Measurements from ENCODE around the gene TRAF3.

DNA sequence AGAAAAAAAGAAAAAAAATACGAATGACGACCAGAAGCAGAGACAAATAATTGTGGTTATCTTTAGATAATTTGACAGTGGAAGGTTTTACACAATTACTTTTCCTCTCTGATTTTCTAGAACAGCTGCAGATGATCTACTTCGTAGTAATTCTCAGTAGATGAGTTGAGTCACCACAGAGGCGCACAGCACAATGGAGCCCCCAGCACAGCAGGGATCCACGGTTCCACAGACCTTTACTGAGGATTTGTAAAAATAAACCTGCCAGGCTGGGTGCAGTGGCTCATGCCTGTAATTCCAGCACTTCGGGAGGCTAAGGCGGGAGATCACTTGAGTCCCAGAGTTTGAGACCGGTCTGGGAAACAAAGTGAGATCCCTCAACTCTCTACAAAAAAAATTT is 174.6 kb downstream of the TRAF3 start:
- TF ChIP-seq EZH2 (IDR thresholded peaks at IDR 0.05; ENCODE audit: borderline replicate concordance, low read length): no peak
- TF ChIP-seq, protein P1, sequence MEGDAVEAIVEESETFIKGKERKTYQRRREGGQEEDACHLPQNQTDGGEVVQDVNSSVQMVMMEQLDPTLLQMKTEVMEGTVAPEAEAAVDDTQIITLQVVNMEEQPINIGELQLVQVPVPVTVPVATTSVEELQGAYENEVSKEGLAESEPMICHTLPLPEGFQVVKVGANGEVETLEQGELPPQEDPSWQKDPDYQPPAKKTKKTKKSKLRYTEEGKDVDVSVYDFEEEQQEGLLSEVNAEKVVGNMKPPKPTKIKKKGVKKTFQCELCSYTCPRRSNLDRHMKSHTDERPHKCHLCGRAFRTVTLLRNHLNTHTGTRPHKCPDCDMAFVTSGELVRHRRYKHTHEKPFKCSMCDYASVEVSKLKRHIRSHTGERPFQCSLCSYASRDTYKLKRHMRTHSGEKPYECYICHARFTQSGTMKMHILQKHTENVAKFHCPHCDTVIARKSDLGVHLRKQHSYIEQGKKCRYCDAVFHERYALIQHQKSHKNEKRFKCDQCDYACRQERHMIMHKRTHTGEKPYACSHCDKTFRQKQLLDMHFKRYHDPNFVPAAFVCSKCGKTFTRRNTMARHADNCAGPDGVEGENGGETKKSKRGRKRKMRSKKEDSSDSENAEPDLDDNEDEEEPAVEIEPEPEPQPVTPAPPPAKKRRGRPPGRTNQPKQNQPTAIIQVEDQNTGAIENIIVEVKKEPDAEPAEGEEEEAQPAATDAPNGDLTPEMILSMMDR (conservative IDR thresholded peaks at IDR 0.05 in 1 of 2, IDR thresholded peaks at IDR 0.05 in 1 of 2; ENCODE audit: extremely low read depth in 1 of 2, insufficient read depth in 1 of 2, low read depth in 1 of 2, low read length in 2 of 2): no peak
